ENCODE data around the gene RALA. TPM values are rescaled to one million over a fixed set of nuclear protein-coding genes. Genes with fewer than 3 reads are reported as not detected.

RALA gene
- total RNA-seq, 1 donor from 2014 or later = 59.5 TPM

DNA sequence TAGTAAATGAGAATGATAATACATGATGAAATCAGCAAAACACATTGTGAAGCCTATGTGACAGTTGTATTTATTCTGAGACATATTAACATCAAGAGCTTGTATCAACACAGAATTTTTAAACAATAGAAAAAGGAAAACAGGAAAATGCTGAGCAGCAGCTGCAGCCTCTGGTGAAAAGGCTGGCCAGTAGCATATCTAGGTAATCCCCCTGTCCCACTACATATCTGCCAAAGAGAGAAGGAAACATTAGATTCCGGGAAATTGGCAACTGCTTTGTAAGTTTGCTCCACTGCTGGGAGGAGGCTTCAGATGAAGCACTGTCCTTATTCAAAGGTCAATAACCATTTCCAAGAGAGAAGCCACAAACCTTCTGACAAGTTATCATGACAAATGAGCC lies 89.4 kb downstream of the RALA start:
- H3K4me1 Mint-ChIP-seq = peaks cover 10% of the 10 kb centered on the region
- Histone ChIP-seq H3K27ac (no peak overlapping the region), H4K20me1 (ENCODE audit: low read depth) (no peaks in the 10 kb centered on the region), H3K27me3 (no peaks in the 10 kb centered on the region), H3K9ac (no peak overlapping the region), H3K9me3 (ENCODE audit: low read depth) (peaks cover 7% of the 10 kb centered on the region), H2AFZ (replicated peaks) (no peak overlapping the region), H3K79me2 (ENCODE audit: low read depth) (no peaks in the 10 kb centered on the region), H3F3A (ENCODE audit: low read depth) (peaks cover 13% of the 10 kb centered on the region), H3K4me2 (no peak overlapping the region), H3K36me3 (no peaks in the 10 kb centered on the region), H3K4me3 (no peak overlapping the region), H3K4me1 (peaks cover 11% of the 10 kb centered on the region)
- no peak overlapping the region for H3K4me3 Mint-ChIP-seq
- peaks cover 4% of the 10 kb centered on the region for H3K36me3 Mint-ChIP-seq
- peaks cover 32% of the 10 kb centered on the region for H3K9me3 Mint-ChIP-seq
- H3K27ac Mint-ChIP-seq = no peak overlapping the region
- DNase-seq (ENCODE audit: low spot score) = no peak
- TF ChIP-seq EZH2 (IDR thresholded peaks at IDR 0.05) (no peak), EZH2phosphoT487 (IDR thresholded peaks at IDR 0.05) (no peak)
- TF ChIP-seq, protein P1, sequence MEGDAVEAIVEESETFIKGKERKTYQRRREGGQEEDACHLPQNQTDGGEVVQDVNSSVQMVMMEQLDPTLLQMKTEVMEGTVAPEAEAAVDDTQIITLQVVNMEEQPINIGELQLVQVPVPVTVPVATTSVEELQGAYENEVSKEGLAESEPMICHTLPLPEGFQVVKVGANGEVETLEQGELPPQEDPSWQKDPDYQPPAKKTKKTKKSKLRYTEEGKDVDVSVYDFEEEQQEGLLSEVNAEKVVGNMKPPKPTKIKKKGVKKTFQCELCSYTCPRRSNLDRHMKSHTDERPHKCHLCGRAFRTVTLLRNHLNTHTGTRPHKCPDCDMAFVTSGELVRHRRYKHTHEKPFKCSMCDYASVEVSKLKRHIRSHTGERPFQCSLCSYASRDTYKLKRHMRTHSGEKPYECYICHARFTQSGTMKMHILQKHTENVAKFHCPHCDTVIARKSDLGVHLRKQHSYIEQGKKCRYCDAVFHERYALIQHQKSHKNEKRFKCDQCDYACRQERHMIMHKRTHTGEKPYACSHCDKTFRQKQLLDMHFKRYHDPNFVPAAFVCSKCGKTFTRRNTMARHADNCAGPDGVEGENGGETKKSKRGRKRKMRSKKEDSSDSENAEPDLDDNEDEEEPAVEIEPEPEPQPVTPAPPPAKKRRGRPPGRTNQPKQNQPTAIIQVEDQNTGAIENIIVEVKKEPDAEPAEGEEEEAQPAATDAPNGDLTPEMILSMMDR (IDR thresholded peaks at IDR 0.05) = no peak
- peaks cover 6% of the 10 kb centered on the region for H3K27me3 Mint-ChIP-seq (ENCODE audit: insufficient read depth, low read depth)

- peaks cover 2% of the 10 kb centered on the region for H3K36me3 Mint-ChIP-seq
- Histone ChIP-seq H3F3A (ENCODE audit: low read depth) (peaks cover 4% of the 10 kb centered on the region), H3K27me3 (no peaks in the 10 kb centered on the region), H3K27ac (no peak overlapping the region), H3K4me2 (no peak overlapping the region), H3K36me3 (no peaks in the 10 kb centered on the region), H3K9me3 (ENCODE audit: low read depth) (peaks cover 7% of the 10 kb centered on the region), H3K79me2 (ENCODE audit: low read depth) (no peaks in the 10 kb centered on the region), H3K4me3 (no peak overlapping the region), H3K9ac (no peak overlapping the region), H4K20me1 (ENCODE audit: low read depth) (no peaks in the 10 kb centered on the region), H3K4me1 (peaks cover 7% of the 10 kb centered on the region), H2AFZ (replicated peaks) (no peak overlapping the region)
- TF ChIP-seq EZH2phosphoT487 (IDR thresholded peaks at IDR 0.05) (no peak), EZH2 (IDR thresholded peaks at IDR 0.05) (no peak)
- TF ChIP-seq, protein P1 (IDR thresholded peaks at IDR 0.05) = no peak
- no peak overlapping the region for H3K27ac Mint-ChIP-seq
- H3K4me3 Mint-ChIP-seq = no peak overlapping the region
- H3K4me1 Mint-ChIP-seq = peaks cover 5% of the 10 kb centered on the region
- peaks cover 32% of the 10 kb centered on the region for H3K9me3 Mint-ChIP-seq
- DNase-seq (ENCODE audit: low spot score) = no peak
- H3K27me3 Mint-ChIP-seq (ENCODE audit: insufficient read depth, low read depth) = peaks cover 6% of the 10 kb centered on the region
Measured at GRCh38 chr7:39714447-39715091, 91.2 kb downstream of the RALA start.

DNA sequence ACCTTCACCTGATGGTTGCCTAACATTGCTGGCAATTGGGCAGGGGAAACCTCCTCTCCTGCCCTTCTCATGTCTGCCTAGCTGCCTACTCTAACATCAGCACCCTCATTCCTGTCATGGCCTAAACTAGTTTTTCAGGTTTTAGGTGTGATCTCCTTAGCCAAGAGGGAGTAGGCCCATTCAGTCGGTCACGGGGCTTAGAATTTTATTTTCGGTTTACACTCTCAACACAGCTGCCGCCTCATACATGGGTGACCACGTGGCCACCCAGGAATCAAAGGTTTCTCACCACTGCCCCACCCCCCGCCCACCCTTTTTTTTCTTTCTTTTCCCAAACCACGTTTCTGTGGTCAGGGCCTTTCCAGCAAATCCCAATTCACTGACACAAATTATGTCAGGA lies 97.2 kb downstream of the RALA start:
- no peak overlapping the region for H3K4me2 ChIP-seq

GRCh38 chr7:39721345-39721744 lies 98.0 kb downstream of the RALA start:
- no peak overlapping the region for H3K4me2 ChIP-seq
- no peaks in the 10 kb centered on the region for H3K36me3 ChIP-seq
- no peaks in the 10 kb centered on the region for H3F3A ChIP-seq (ENCODE audit: low read depth)
- H3K27me3 Mint-ChIP-seq (ENCODE audit: insufficient read depth, low read depth) = peaks cover 2% of the 10 kb centered on the region
- no peak overlapping the region for H3K27ac ChIP-seq
- peaks cover 5% of the 10 kb centered on the region for H3K9me3 Mint-ChIP-seq
- no peaks in the 10 kb centered on the region for H3K36me3 Mint-ChIP-seq
- H3K79me2 ChIP-seq (ENCODE audit: low read depth) = no peaks in the 10 kb centered on the region
- no peak overlapping the region for H3K9ac ChIP-seq
- no peaks in the 10 kb centered on the region for H3K4me1 Mint-ChIP-seq
- H3K9me3 ChIP-seq (ENCODE audit: low read depth) = no peaks in the 10 kb centered on the region
- no peak overlapping the region for H3K4me3 ChIP-seq
- H3K27me3 ChIP-seq = no peaks in the 10 kb centered on the region
- no peak overlapping the region for H2AFZ ChIP-seq (replicated peaks)
- TF ChIP-seq, protein P1 (IDR thresholded peaks at IDR 0.05) = no peak
- no peak for TF ChIP-seq EZH2 (IDR thresholded peaks at IDR 0.05)
- TF ChIP-seq EZH2phosphoT487 (IDR thresholded peaks at IDR 0.05) = no peak
- no peak overlapping the region for H3K4me3 Mint-ChIP-seq
- no peaks in the 10 kb centered on the region for H3K4me1 ChIP-seq
- DNase-seq (ENCODE audit: low spot score) = no peak
- H3K27ac Mint-ChIP-seq = no peak overlapping the region
- no peaks in the 10 kb centered on the region for H4K20me1 ChIP-seq (ENCODE audit: low read depth)

More for the DNA sequence above, 97.2 kb downstream of the RALA start:
- H3K27ac Mint-ChIP-seq = no peak overlapping the region
- no peaks in the 10 kb centered on the region for H3K36me3 ChIP-seq
- H3F3A ChIP-seq (ENCODE audit: low read depth) = no peaks in the 10 kb centered on the region
- H3K9me3 ChIP-seq (ENCODE audit: low read depth) = no peaks in the 10 kb centered on the region
- H3K4me3 ChIP-seq = no peak overlapping the region
- no peak overlapping the region for H3K9ac ChIP-seq
- H3K36me3 Mint-ChIP-seq = no peaks in the 10 kb centered on the region
- H3K27ac ChIP-seq = no peak overlapping the region
- H3K4me1 ChIP-seq = no peaks in the 10 kb centered on the region
- peaks cover 2% of the 10 kb centered on the region for H3K27me3 Mint-ChIP-seq (ENCODE audit: insufficient read depth, low read depth)
- no peaks in the 10 kb centered on the region for H3K79me2 ChIP-seq (ENCODE audit: low read depth)
- no peaks in the 10 kb centered on the region for H3K4me1 Mint-ChIP-seq
- H2AFZ ChIP-seq (replicated peaks) = no peak overlapping the region
- H3K4me3 Mint-ChIP-seq = no peak overlapping the region
- no peak for DNase-seq (ENCODE audit: low spot score)
- no peaks in the 10 kb centered on the region for H3K27me3 ChIP-seq
- peaks cover 9% of the 10 kb centered on the region for H3K9me3 Mint-ChIP-seq
- TF ChIP-seq EZH2 (IDR thresholded peaks at IDR 0.05) = no peak
- no peaks in the 10 kb centered on the region for H4K20me1 ChIP-seq (ENCODE audit: low read depth)
